GM21526 (cell line): ENCODE measurements around the gene GLB1L.
A peak's percentile ranks its signal among the peaks of the same experiment; 100 is the strongest.

Source experiments
- ATAC-seq: cut with Tn5 transposase; IDR thresholded peaks from one replicate; pipeline ENCODE4 v1.9.1; 2021; ENCODE audit warnings: moderate library complexity; ENCODE audit not compliant: unreplicated experiment, low FRiP score

Gene GLB1L

GRCh38 chr2:219253753-219254589 is 8.7 kb upstream of the GLB1L start, which contains the start of gene TUBA4A:
Gene TUBA4A, minus strand, starts transcription at chr2:219253918. Its CDS starts 60 bp downstream, at chr2:219253858.
- ATAC-seq, result peak; percentile 48

GRCh38 chr2:219252900-219253752 is 7.9 kb upstream of the GLB1L start, which contains the start of gene TUBA4B:
Gene TUBA4B, plus strand, starts transcription at chr2:219253243. Its CDS starts 165 bp downstream, at chr2:219253408.
- ATAC-seq, result peak; percentile 8

- no peak for ATAC-seq
Observed at GRCh38 chr2:219252570-219252899, 7.3 kb upstream of the GLB1L start.

- no peak for ATAC-seq
Observed at GRCh38 chr2:219252084-219252483, 6.8 kb upstream of the GLB1L start.

- ATAC-seq, result no peak
Observed at GRCh38 chr2:219251656-219252055, 6.4 kb upstream of the GLB1L start.

- no peak for ATAC-seq
Observed at GRCh38 chr2:219250049-219250781, 5.0 kb upstream of the GLB1L start.

- ATAC-seq, result no peak
Observed at GRCh38 chr2:219249203-219249980, 4.1 kb upstream of the GLB1L start.

GRCh38 chr2:219248845-219249202 is 3.6 kb upstream of the GLB1L start:
- no peak for ATAC-seq

- ATAC-seq, result no peak
Observed at GRCh38 chr2:219247678-219248642, 2.7 kb upstream of the GLB1L start.

- ATAC-seq, result no peak
Observed at GRCh38 chr2:219246559-219246958, 1.3 kb upstream of the GLB1L start.

GRCh38 chr2:219245899-219246230 is 621 bp upstream of the GLB1L start:
- ATAC-seq, result no peak

- no peak for ATAC-seq
Observed at GRCh38 chr2:219244789-219245147, 476 bp downstream of the GLB1L start.

GRCh38 chr2:219243291-219243761 is 1.9 kb downstream of the GLB1L start:
- ATAC-seq, result no peak

GRCh38 chr2:219234331-219234730 is 10.9 kb downstream of the GLB1L start:
- ATAC-seq, result no peak

GRCh38 chr2:219230059-219230540 is 15.1 kb downstream of the GLB1L start:
- ATAC-seq, result no peak

GRCh38 chr2:219229305-219230058 is 15.8 kb downstream of the GLB1L start, which contains the start of the genes ANKZF1 and ATG9A:
Gene ANKZF1, plus strand, starts transcription at chr2:219229806. Its CDS starts 452 bp downstream, at chr2:219230258.
Gene ATG9A, minus strand, starts transcription at chr2:219229636. Its CDS starts 1,612 bp downstream, at chr2:219228024.
- peak; percentile 92 for ATAC-seq

GRCh38 chr2:219228911-219229304 is 16.3 kb downstream of the GLB1L start:
- peak; percentile 9 for ATAC-seq
